H9 (cell line): Measurements from ENCODE around the gene SF3A1. TPM values are rescaled to one million over a fixed set of nuclear protein-coding genes. Genes with fewer than 3 reads are reported as not detected.

ENCODE experiments used
- DNase-seq: peaks from one replicate; pipeline ENCODE4 v3.0.0-alpha.2; 2017
- H2AFZ ChIP-seq: one replicate; pipeline ENCODE4 v1.6.1; 2013; ENCODE audit warnings: mild to moderate bottlenecking, low read length, control low read depth, moderate library complexity
- H2AK5ac ChIP-seq: 2 replicates; pipeline ENCODE4 v1.6.1; 2013; ENCODE audit warnings: low read length, control low read depth, mixed read lengths; ENCODE audit not compliant: insufficient read length
- H2BK120ac ChIP-seq: one replicate; pipeline ENCODE4 v1.6.1; 2013; ENCODE audit warnings: low read depth, mild to moderate bottlenecking, low read length, control low read depth, inconsistent platforms; ENCODE audit not compliant: poor library complexity, severe bottlenecking
- H2BK12ac ChIP-seq: 2 replicates; pipeline ENCODE4 v1.6.1; 2013; ENCODE audit warnings: low read length, control low read depth, mixed read lengths, low read depth; ENCODE audit not compliant: insufficient read length
- H2BK15ac ChIP-seq: 2 replicates; pipeline ENCODE4 v1.6.1; 2013; ENCODE audit warnings: low read depth, low read length, control low read depth
- H2BK20ac ChIP-seq: one replicate; pipeline ENCODE4 v1.6.1; 2013; ENCODE audit warnings: low read depth, mild to moderate bottlenecking, low read length, control low read depth, inconsistent platforms; ENCODE audit not compliant: poor library complexity, severe bottlenecking
- H2BK5ac ChIP-seq: 2 replicates; pipeline ENCODE4 v1.6.1; 2013; ENCODE audit warnings: low read length, control low read depth, mixed read lengths; ENCODE audit not compliant: insufficient read length
- H3K14ac ChIP-seq: 2 replicates; pipeline ENCODE4 v1.6.1; 2013; ENCODE audit warnings: low read length, control low read depth; ENCODE audit not compliant: insufficient read depth
- H3K18ac ChIP-seq: 2 replicates; pipeline ENCODE4 v1.6.1; 2013; ENCODE audit warnings: low read depth, mild to moderate bottlenecking, mixed read lengths, low read length, control low read depth; ENCODE audit not compliant: insufficient read length
- H3K23ac ChIP-seq: 2 replicates; pipeline ENCODE4 v1.6.1; 2013; ENCODE audit warnings: low read length, control low read depth, mixed read lengths, low read depth; ENCODE audit not compliant: insufficient read length
- H3K23me2 ChIP-seq: 2 replicates; pipeline ENCODE4 v1.6.1; 2013; ENCODE audit warnings: low read depth, mild to moderate bottlenecking, mixed read lengths, low read length, control low read depth; ENCODE audit not compliant: insufficient read length, poor library complexity, severe bottlenecking
- H3K27ac ChIP-seq: 2 replicates; pipeline ENCODE4 v1.5.1; 2013; ENCODE audit warnings: low read length, control low read depth, mixed read lengths, low read depth; ENCODE audit not compliant: insufficient read length
- H3K27me3 ChIP-seq: 2 replicates; pipeline ENCODE4 v1.6.1; 2013; ENCODE audit warnings: low read length, control low read depth, inconsistent platforms; ENCODE audit not compliant: insufficient read depth
- H3K4ac ChIP-seq: 2 replicates; pipeline ENCODE4 v1.6.1; 2013; ENCODE audit warnings: low read depth, mild to moderate bottlenecking, control low read depth, inconsistent platforms, low read length, moderate library complexity
- H3K4me1 ChIP-seq: 2 replicates; pipeline ENCODE4 v1.6.1; 2013; ENCODE audit warnings: low read length, control low read depth, inconsistent platforms; ENCODE audit not compliant: insufficient read depth
- H3K4me2 ChIP-seq: 2 replicates; pipeline ENCODE4 v1.6.1; 2013; ENCODE audit warnings: low read length, control low read depth, mixed read lengths; ENCODE audit not compliant: insufficient read length, insufficient read depth
- H3K56ac ChIP-seq: 2 replicates; pipeline ENCODE4 v1.6.1; 2013; ENCODE audit warnings: low read depth, mild to moderate bottlenecking, mixed read lengths, low read length, control low read depth; ENCODE audit not compliant: insufficient read length
- H3K79me1 ChIP-seq: 2 replicates; pipeline ENCODE4 v1.6.1; 2013; ENCODE audit warnings: low read depth, mild to moderate bottlenecking, moderate library complexity, low read length, control low read depth, inconsistent platforms; ENCODE audit not compliant: insufficient read depth, poor library complexity, severe bottlenecking
- H3K79me2 ChIP-seq: 2 replicates; pipeline ENCODE4 v1.6.1; 2013; ENCODE audit warnings: low read length, control low read depth, inconsistent platforms; ENCODE audit not compliant: insufficient read depth
- H3K9ac ChIP-seq: 2 replicates; pipeline ENCODE4 v1.6.1; 2013; ENCODE audit warnings: low read length, control low read depth, mixed read lengths; ENCODE audit not compliant: insufficient read length; ENCODE audit errors: extremely low read depth
- H3K9me3 ChIP-seq: one replicate; pipeline ENCODE4 v1.6.1; 2013; ENCODE audit warnings: low read depth, low read length, inconsistent platforms; ENCODE audit not compliant: control insufficient read depth
- H3T11ph ChIP-seq: one replicate; pipeline ENCODE4 v1.6.1; 2013; ENCODE audit warnings: mild to moderate bottlenecking, low read length, control low read depth, inconsistent platforms
- H4K20me1 ChIP-seq: one replicate; pipeline ENCODE4 v1.6.1; 2013; ENCODE audit not compliant: control insufficient read depth, insufficient read length, insufficient read depth
- H4K5ac ChIP-seq: 2 replicates; pipeline ENCODE4 v1.6.1; 2013; ENCODE audit warnings: low read depth, mild to moderate bottlenecking, mixed read lengths, low read length, control low read depth; ENCODE audit not compliant: insufficient read length
- H4K8ac ChIP-seq: replicated peaks from 2 replicates; pipeline ENCODE4 v1.6.1; 2013; ENCODE audit warnings: low read length, control low read depth, mixed read lengths, low read depth; ENCODE audit not compliant: insufficient read length
- H4K91ac ChIP-seq: 2 replicates; pipeline ENCODE4 v1.6.1; 2013; ENCODE audit warnings: low read depth, mild to moderate bottlenecking, moderate library complexity, mixed read lengths, low read length, control low read depth; ENCODE audit not compliant: insufficient read length
- H3K27ac Mint-ChIP-seq, 3 experiments: 2 replicates in 2 of 3; 3 replicates in 1 of 3; pipeline ENCODE4 v1.8.0; 2020 to 2021; ENCODE audit warnings: mixed read lengths in 3 of 3, mild to moderate bottlenecking in 1 of 3, moderate library complexity in 1 of 3
- H3K27me3 Mint-ChIP-seq: 2 replicates; pipeline ENCODE4 v1.8.0; 2021; ENCODE audit warnings: low read depth, mild to moderate bottlenecking, moderate library complexity, mixed read lengths
- H3K36me3 Mint-ChIP-seq, 3 experiments: 2 replicates in 2 of 3; 3 replicates in 1 of 3; pipeline ENCODE4 v1.8.0; 2020 to 2021; ENCODE audit warnings: low read depth in 3 of 3, mixed read lengths in 3 of 3; ENCODE audit not compliant: insufficient read depth in 1 of 3
- H3K4me1 Mint-ChIP-seq, 2 experiments: 2 replicates each; pipeline ENCODE4 v1.8.0; 2020; ENCODE audit warnings: mixed read lengths in 2 of 2
- H3K4me3 Mint-ChIP-seq, 2 experiments: 2 replicates in 1 of 2; 3 replicates in 1 of 2; pipeline ENCODE4 v1.8.0; 2020 to 2021; ENCODE audit warnings: mild to moderate bottlenecking in 2 of 2, mixed read lengths in 2 of 2, moderate library complexity in 1 of 2
- H3K9me3 Mint-ChIP-seq, 2 experiments: 2 replicates in 1 of 2; 3 replicates in 1 of 2; pipeline ENCODE4 v1.8.0; 2020; ENCODE audit warnings: mild to moderate bottlenecking in 2 of 2, mixed read lengths in 2 of 2, moderate library complexity in 1 of 2
- CTCF ChIP-seq: fragments of 200-600 bp; sonication (generic); conservative IDR thresholded peaks from 3 replicates; pipeline ENCODE4 v1.8.0; 2021; ENCODE audit warnings: antibody characterized with exemption, mild to moderate bottlenecking
- WGBS: extraction: QIAGEN DNeasy Blood & Tissue Kit; methylation state at CpG from one replicate; pipeline ENCODE4 v1.1.7; 2013; ENCODE audit warnings: missing lambda C conversion rate, low lambda C conversion rate, mixed read lengths; ENCODE audit not compliant: insufficient read length; ENCODE audit errors: extremely low coverage; 5-methylcytosine and 5-hydroxymethylcytosine counted together
- total RNA-seq: library from RNA; stranded (reverse); gene quantifications from 2 replicates; pipeline ENCODE4 v1.2.1, GENCODE V29; 2021

Gene SF3A1
- total RNA-seq, 1 experiment from 2014 or later, result 225 TPM

- peaks cover 4% of the 10 kb centered on the region; the same call in 1 of the 2 replicates for H3K27me3 ChIP-seq
- no peak overlapping the region for H2AFZ ChIP-seq
- H2BK20ac ChIP-seq, result no peak overlapping the region
- Mint-ChIP-seq H3K27me3 (peaks cover 45% of the 10 kb centered on the region), H3K27ac (no peak overlapping the region), H3K36me3 (peaks cover 0 to 5% (median 3%) of the 10 kb centered on the region in 3 experiments; a peak in 3 of 7 replicates), H3K4me3 (peak overlapping the region; percentile 80 to 88), H3K9me3 (no peaks in the 10 kb centered on the region; a peak in 2 of 5 replicates), H3K4me1 (peaks cover 38 to 41% of the 10 kb centered on the region in 2 experiments)
- no peak overlapping the region for H4K5ac ChIP-seq
- H3K9ac ChIP-seq, result peak overlapping the region; percentile 61
- no peak for TF ChIP-seq CTCF
- no peak overlapping the region for H3T11ph ChIP-seq
- no peak overlapping the region; the same call in 1 of the 2 replicates for H2BK15ac ChIP-seq
- H4K91ac ChIP-seq, result no peak overlapping the region
- no peak for DNase-seq
- no CpG with 5 or more reads among the region's 11 CpGs for WGBS
- no peak overlapping the region; the same call in 1 of the 2 replicates for H3K14ac ChIP-seq
- H3K4ac ChIP-seq, result no peak overlapping the region
- peak overlapping the region; percentile 91 for H3K4me2 ChIP-seq
- no peak overlapping the region for H3K56ac ChIP-seq
- H3K4me1 ChIP-seq, result peaks cover 6% of the 10 kb centered on the region; the same call in 1 of the 2 replicates
- H3K27ac ChIP-seq, result no peak overlapping the region
- H2BK5ac ChIP-seq, result no peak overlapping the region
- no peaks in the 10 kb centered on the region for H3K79me1 ChIP-seq
- no peak overlapping the region for H2AK5ac ChIP-seq
- no peak overlapping the region for H3K23ac ChIP-seq
- peaks cover 7% of the 10 kb centered on the region for H3K23me2 ChIP-seq
- no peaks in the 10 kb centered on the region for H3K9me3 ChIP-seq
- no peak overlapping the region for H3K18ac ChIP-seq
- no peaks in the 10 kb centered on the region for H3K79me2 ChIP-seq
- H2BK120ac ChIP-seq, result no peak overlapping the region
- H2BK12ac ChIP-seq, result no peak overlapping the region
- H4K8ac ChIP-seq, result no peak overlapping the region
- no peaks in the 10 kb centered on the region for H4K20me1 ChIP-seq
Measured at GRCh38 chr22:30397656-30398635, 41.3 kb upstream of the SF3A1 start.
